HG02870 (cell line): ENCODE results near the gene MICAL2.

ENCODE experiments used
- ATAC-seq: cut with Tn5 transposase; IDR thresholded peaks from one replicate; pipeline ENCODE4 v1.9.1; 2021; ENCODE audit warnings: mild to moderate bottlenecking, moderate library complexity; ENCODE audit not compliant: unreplicated experiment

Gene MICAL2

DNA sequence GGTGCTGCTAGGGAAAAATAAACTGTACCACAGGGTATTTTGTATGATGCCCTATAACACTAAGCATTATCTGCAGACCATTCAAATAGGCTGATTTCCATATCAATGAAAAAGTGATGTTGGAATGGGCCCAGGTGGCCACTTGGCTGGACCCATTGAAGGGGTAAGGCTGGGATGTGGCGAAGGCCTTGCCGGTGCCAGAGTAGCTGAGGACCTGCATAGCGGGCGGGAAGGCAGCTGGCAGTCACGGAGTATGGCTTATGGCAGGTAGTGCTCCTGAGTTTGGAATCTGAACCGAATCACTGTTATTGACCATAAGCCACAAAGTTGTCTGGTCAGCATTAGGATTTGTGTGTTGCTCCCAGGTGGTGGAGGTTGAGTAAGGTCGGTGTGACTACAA, 131.0 kb downstream of the MICAL2 start:
- no peak for ATAC-seq

- no peak for ATAC-seq
Measured at GRCh38 chr11:12241971-12242672, 131.7 kb downstream of the MICAL2 start.

DNA sequence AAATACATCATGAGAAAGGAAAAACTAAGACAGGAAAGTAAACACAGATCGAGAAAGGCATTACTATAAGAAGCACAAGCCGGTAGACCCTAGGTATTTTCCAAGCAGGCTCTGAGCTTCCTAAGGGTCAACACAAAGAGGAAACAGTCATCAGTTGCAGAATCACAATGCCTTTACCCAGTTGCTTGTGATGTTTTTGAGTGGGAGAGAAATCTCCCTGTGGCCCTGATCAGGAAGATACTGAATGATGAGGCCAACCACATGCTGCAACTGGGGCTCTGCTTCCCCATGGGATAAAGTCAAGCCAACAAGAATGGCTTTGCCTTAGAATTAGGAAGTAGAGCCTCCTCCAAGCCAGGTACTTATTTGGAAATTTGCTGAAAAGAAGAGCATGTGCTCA, 132.6 kb downstream of the MICAL2 start:
- ATAC-seq: no peak

- ATAC-seq: no peak
Measured at GRCh38 chr11:12243486-12243885, 133.1 kb downstream of the MICAL2 start.

GRCh38 chr11:12243911-12244550, 133.6 kb downstream of the MICAL2 start:
- ATAC-seq: no peak

- no peak for ATAC-seq
Measured at GRCh38 chr11:12245091-12245490, 134.7 kb downstream of the MICAL2 start.

DNA sequence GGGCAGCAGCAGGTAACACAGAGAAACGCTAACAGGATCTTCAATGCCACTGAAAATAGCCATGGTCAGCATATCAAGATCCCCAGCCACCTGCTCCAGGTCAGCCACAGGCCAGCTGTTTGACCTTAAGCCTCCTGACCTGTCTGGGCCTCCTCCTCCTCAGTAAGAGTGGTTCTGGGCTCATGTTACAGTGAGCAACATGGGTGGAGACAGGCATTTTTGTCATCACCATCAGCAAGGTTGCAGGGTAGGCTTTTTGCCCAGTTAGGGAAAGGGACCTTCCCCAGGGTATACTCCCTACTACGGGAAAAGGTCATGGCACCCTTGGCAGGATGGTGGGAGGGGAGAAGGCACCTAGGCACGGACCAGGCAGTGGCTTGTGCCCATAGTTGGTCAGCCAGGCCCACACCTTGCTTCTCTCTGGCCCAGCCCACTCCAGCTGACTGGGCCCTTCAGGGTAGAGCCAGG, 135.2 kb downstream of the MICAL2 start:
- no peak for ATAC-seq

DNA sequence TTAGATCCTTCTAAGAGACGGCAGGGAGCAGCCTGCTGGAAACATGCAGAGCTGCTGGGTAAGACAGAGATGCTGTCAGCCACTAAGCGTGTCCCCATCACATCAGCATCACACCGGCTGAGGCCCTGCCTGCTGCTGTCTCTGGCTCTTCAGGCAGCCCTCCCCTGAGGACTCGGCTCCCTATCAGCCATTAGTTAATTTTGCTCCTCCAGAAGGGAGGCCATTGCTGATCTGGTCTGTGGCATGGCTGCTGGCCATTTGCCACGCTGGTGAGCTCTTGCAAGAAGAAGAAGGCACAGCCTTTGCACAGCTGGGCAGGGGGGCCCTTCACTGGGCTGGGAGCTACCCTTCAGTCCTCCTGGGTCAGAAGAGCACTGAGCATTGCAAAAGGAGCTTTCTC, 135.8 kb downstream of the MICAL2 start:
- no peak for ATAC-seq

DNA sequence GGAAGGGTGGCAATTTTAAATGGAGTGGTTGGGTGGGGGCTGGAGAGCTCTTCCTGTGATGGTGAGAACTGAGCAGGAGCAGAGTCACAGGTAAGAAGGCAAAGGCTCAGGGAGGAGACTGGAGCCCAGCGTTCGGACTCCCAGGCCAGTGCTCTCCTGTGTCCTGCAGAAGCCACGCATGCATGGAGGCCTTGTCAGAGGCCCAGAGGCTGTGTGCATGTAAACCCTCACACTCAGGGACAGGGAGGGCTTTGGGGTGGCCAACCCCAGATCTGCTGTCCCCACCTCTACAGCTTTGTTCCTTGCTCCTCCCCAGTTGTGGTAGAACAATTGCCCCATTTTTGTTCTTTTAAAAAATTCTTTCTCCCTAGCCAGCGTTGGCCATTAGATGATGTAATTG, 136.6 kb downstream of the MICAL2 start:
- ATAC-seq: no peak

DNA sequence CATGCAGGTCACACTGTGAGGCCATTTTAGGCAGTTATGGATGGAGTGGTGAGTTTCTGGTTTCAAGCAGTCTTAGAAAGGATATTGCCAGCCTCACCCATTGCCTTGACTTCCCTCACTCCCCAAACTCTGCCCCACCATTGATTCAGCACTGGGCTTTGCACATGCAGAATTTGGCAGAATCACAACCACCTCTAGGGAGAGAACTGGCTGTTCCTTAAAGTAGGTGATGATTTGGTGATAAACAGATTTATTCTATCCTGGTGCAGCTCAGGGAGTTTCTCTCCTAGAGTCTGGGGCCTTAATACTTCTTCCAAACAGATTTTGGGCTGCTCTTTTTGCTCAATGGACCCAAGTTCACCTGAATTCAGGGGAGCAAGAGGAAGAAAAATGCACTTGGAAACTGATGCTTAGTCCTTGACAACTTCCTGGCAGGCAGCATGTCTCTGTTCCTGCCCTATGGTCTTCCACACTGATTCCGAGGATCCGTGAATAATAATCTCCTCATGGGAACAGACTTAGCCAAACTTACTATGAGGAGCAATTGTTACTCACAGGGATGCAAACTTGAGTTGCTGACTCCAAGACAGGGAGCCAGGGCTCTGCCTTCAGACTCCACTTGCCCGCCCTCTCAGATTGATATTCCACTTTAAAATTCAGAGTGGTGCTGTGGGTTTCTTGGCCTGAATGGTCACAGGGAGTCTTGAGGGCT, 137.3 kb downstream of the MICAL2 start:
- ATAC-seq: no peak

- no peak for ATAC-seq
Measured at GRCh38 chr11:12248330-12248729, 137.9 kb downstream of the MICAL2 start.

DNA sequence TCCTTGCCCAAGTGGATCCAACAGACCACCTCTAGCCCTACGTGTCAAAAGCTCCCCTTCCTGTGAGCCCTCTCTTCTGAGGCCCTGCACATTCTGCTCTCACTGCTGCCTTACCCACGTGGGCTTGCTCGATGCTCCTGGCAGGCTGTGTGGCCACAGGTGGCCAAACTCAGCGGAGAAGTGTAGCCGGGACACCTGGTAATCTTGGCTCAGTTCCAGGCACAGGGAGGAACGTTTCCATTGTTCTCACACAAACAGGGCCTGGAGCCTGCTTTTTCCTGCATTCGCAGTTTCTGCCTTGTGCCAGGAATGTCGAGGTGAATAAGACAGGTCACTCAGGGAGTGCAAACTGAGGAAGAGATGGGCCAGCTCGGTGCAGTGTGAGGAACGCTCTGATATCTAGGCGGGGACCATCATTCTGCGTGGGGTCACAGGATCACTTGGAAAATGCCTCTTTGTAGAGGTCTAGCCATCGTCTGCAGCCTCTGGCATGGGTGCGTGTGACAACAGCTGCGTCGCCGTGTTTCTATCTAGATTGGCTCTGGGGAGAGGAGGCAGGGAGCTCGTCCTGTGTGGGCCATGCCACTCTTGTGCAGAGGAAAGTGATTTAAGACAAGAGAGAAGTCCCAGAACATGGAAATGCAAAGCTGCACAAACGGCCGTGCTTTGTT, 139.3 kb downstream of the MICAL2 start:
- ATAC-seq: no peak

DNA sequence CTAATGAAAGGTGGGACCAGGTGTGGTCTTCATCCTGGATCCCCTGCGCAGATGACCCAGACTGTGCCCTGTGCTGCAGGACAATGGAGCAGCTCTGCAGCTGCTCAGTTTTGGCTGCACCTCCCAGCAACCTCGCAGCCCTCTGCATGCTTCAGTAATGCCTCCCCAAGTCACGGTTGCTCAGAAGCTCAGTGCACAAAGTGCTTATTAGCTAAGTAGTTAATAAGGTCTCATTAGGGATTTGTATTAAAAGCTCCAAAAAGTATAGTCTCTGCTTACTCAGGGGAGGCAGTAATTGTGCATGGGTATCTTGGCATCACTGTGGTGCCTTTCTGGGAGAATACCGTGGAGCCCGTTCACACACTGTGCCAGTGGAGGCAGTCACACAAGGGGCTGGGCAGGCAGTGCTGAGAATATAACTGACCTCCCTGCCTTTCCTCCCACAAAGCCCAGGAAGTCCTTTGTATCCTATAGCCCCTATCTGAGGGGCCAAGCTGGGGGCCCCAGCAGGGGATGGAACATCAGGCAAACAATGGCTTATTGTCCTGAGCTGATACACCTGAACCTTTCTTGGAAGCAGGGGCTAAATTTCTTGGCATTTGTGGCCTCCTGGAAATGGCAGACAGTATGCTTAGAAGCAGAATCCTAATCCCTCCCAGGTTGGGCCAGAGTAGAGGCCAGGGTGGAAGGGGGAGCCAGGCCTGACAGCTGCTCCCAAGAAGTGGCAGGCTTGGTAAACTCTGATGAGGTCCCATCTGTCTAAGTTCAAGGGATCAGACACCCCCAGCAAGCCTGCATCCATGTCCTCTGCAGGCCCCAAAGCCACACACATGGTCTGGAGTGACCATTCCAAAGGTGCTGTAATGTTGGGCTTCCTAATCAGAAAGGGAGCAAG, 141.5 kb downstream of the MICAL2 start:
- ATAC-seq: no peak

- ATAC-seq: no peak
Measured at GRCh38 chr11:12253843-12254281, 143.5 kb downstream of the MICAL2 start.

DNA sequence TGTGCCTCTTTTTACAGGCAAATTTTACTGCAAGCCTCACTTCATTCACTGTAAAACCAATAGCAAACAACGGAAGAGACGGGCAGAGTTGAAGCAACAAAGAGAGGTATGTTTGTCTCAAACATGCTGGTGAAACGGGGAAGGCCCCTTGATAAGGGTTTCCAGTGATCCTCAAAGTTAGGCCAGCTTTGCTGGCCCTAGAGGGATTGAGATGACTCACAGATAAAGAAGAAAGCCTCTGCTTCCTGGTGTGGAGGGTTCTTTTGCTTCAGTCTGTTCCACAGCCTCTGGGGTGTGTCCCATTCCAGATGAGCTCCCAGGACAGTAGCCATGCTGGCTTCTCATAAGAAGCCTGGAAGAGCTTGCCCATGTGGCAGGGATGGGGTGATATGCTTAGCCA, 148.1 kb downstream of the MICAL2 start:
- ATAC-seq: no peak

GRCh38 chr11:12259956-12260355, 149.6 kb downstream of the MICAL2 start:
- ATAC-seq: no peak

GRCh38 chr11:12260731-12261521, 150.5 kb downstream of the MICAL2 start:
- ATAC-seq: no peak

DNA sequence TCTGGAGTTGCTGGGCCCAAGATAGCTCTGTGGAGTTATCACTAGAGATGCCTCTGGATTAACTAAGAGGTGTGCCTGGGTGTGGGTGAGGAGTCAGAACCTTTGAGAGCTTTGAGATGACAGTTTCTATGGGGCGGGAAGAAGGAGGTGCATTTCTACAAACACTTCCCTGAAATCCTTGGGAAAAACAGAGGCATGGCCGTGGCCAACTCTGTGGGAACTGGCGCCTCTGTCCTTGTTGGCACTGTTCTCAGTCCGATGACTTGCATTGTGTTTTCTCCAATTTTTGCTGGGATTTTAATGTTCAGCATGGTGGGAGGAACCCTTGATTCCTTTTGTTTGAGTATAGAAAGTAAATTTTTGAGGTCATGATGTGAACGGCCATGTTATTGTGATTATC, 151.2 kb downstream of the MICAL2 start:
- ATAC-seq: no peak

DNA sequence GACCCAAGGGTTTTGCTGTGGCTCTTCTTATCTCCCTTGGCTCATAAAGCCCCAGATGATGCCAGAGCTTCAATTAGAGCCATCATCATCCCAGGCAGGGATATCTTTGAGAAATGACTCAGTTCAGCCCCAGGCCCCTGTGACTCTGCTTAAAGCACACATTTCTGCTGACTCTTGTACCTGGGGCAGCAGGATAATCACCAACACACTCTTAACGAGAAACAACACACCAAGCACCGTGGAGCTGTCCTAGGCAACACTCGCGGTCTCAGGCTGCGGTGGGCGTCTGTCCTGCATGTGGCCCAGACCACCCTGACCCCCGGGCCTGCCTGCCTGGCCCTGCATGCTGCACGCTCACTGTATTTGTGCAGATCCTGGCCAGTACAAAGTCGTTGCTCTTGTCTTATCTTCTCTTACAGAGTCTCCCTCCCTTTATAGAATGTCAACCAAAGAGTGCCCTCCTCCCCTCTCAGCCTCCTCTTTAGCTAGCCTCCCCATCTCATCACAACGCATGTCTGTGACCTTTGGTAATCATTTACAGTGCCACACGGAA, 152.8 kb downstream of the MICAL2 start:
- no peak for ATAC-seq
